ENCODE results near the gene PARVG.

DNA sequence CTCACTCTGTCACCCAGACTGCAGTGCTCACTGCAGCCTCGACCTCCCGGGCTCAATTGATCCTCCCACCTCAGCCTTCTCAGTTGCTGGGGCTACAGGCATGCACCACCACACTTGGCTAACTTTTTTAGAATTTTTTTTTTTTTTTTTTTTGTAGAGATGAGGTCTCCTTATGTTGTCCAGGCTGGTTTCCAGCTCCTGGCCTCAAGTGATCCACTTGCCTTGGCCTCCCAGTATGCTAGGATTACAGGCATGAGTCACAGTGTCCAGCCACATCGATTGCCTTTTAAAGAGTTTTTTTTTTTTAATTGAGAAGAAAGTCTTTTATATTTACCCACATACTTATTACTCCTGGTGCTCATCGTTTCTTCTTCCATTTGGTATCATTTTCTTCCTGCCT, 30.0 kb downstream of the PARVG start:
- TF ChIP-seq, protein P1, sequence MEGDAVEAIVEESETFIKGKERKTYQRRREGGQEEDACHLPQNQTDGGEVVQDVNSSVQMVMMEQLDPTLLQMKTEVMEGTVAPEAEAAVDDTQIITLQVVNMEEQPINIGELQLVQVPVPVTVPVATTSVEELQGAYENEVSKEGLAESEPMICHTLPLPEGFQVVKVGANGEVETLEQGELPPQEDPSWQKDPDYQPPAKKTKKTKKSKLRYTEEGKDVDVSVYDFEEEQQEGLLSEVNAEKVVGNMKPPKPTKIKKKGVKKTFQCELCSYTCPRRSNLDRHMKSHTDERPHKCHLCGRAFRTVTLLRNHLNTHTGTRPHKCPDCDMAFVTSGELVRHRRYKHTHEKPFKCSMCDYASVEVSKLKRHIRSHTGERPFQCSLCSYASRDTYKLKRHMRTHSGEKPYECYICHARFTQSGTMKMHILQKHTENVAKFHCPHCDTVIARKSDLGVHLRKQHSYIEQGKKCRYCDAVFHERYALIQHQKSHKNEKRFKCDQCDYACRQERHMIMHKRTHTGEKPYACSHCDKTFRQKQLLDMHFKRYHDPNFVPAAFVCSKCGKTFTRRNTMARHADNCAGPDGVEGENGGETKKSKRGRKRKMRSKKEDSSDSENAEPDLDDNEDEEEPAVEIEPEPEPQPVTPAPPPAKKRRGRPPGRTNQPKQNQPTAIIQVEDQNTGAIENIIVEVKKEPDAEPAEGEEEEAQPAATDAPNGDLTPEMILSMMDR (IDR thresholded peaks at IDR 0.05; ENCODE audit: low read depth, low read length), result no peak
- TF ChIP-seq EZH2phosphoT487 (IDR thresholded peaks at IDR 0.05; ENCODE audit: low read depth), result no peak

Measured in OCI-LY3 (cell line).